GM23338 (cell line): ENCODE results near the gene DACH1. TPM values are rescaled to one million over a fixed set of nuclear protein-coding genes. Genes with fewer than 3 reads are reported as not detected.

Experiments
- ATAC-seq: fragments of 200-7000 bp; cut with Tn5 transposase; 3 replicates; pipeline ENCODE4 v1.9.1; 2020
- DNase-seq: peaks from one replicate; pipeline ENCODE4 v3.0.0-alpha.2; 2015; ENCODE audit warnings: low spot score
- H2AFZ ChIP-seq: fragments of 200-600 bp; sonication (generic); 2 replicates; pipeline ENCODE4 v1.8.0; 2016; ENCODE audit warnings: antibody characterized with exemption, mild to moderate bottlenecking, moderate library complexity
- H3F3A ChIP-seq: fragments of 200-600 bp; sonication (generic); replicated peaks from 2 replicates; pipeline ENCODE4 v1.8.0; 2017; ENCODE audit warnings: antibody characterized with exemption, mixed run types, low read depth
- H3K27ac ChIP-seq: fragments of 200-600 bp; sonication (generic); 2 replicates; pipeline ENCODE4 v1.6.1; 2016; ENCODE audit warnings: low read depth
- H3K27me3 ChIP-seq: fragments of 200-600 bp; sonication (generic); 2 replicates; pipeline ENCODE4 v1.8.0; 2016; ENCODE audit warnings: mild to moderate bottlenecking, mixed run types, moderate library complexity; ENCODE audit not compliant: insufficient read depth
- H3K36me3 ChIP-seq: fragments of 200-600 bp; sonication (generic); 2 replicates; pipeline ENCODE4 v1.8.0; 2016; ENCODE audit warnings: mild to moderate bottlenecking; ENCODE audit not compliant: insufficient read depth
- H3K4me1 ChIP-seq: fragments of 200-600 bp; sonication (generic); 2 replicates; pipeline ENCODE4 v1.8.0; 2016; ENCODE audit warnings: mild to moderate bottlenecking, moderate library complexity; ENCODE audit not compliant: insufficient read depth
- H3K4me2 ChIP-seq: fragments of 200-600 bp; sonication (generic); 2 replicates; pipeline ENCODE4 v1.7.1; 2017; ENCODE audit warnings: mixed run types
- H3K4me3 ChIP-seq: fragments of 200-600 bp; sonication (generic); 2 replicates; pipeline ENCODE4 v1.6.1; 2016; ENCODE audit warnings: mixed run types
- H3K79me2 ChIP-seq: fragments of 200-600 bp; sonication (generic); replicated peaks from 2 replicates; pipeline ENCODE4 v1.8.0; 2017; ENCODE audit warnings: mild to moderate bottlenecking; ENCODE audit not compliant: insufficient read depth
- H3K9me2 ChIP-seq: fragments of 200-600 bp; sonication (generic); 2 replicates; pipeline ENCODE4 v1.8.0; 2017; ENCODE audit not compliant: insufficient read depth
- H4K20me1 ChIP-seq: fragments of 200-600 bp; sonication (generic); replicated peaks from 2 replicates; pipeline ENCODE4 v1.8.0; 2017; ENCODE audit warnings: mild to moderate bottlenecking; ENCODE audit not compliant: insufficient read depth
- H3K27ac Mint-ChIP-seq: 2 replicates; pipeline ENCODE4 v1.8.0; 2020; ENCODE audit warnings: inconsistent platforms, mild to moderate bottlenecking, moderate library complexity, mixed read lengths
- H3K27me3 Mint-ChIP-seq: 3 replicates; pipeline ENCODE4 v1.8.0; 2022; ENCODE audit warnings: low read depth, mild to moderate bottlenecking, moderate library complexity, mixed read lengths, inconsistent platforms; ENCODE audit not compliant: insufficient read depth, poor library complexity
- H3K36me3 Mint-ChIP-seq: 3 replicates; pipeline ENCODE4 v1.8.0; 2021; ENCODE audit warnings: low read depth, mild to moderate bottlenecking, inconsistent platforms, moderate library complexity, mixed read lengths
- H3K4me1 Mint-ChIP-seq: 3 replicates; pipeline ENCODE4 v1.8.0; 2020; ENCODE audit warnings: mild to moderate bottlenecking, inconsistent platforms, mixed read lengths
- H3K4me3 Mint-ChIP-seq: 3 replicates; pipeline ENCODE4 v1.8.0; 2021; ENCODE audit warnings: moderate library complexity, mild to moderate bottlenecking, inconsistent platforms, mixed read lengths
- H3K9me3 Mint-ChIP-seq: 3 replicates; pipeline ENCODE4 v1.8.0; 2020; ENCODE audit warnings: moderate library complexity, mild to moderate bottlenecking, inconsistent platforms, mixed read lengths
- CREB1 ChIP-seq: fragments of 250-450 bp; sonication (Bioruptor Pico); IDR thresholded peaks from 2 replicates; pipeline ENCODE4 v1.5.0; 2020; ENCODE audit warnings: low read depth, mild to moderate bottlenecking, moderate library complexity
- CTCF ChIP-seq, 2 experiments: fragments of 200-600 bp in 1 of 2; sonication (generic) in 1 of 2; conservative IDR thresholded peaks; 2 replicates each; pipeline versions ENCODE4 v1.5.1 to v1.6.1; 2016 to 2017; ENCODE audit warnings: antibody characterized with exemption in 2 of 2, low read depth in 2 of 2, mild to moderate bottlenecking in 2 of 2, moderate library complexity in 1 of 2
- EZH2 ChIP-seq: fragments of 200-600 bp; sonication (generic); IDR thresholded peaks from one replicate; pipeline ENCODE4 v1.8.0; 2017; ENCODE audit warnings: antibody characterized with exemption, mild to moderate bottlenecking, low read depth; ENCODE audit not compliant: unreplicated experiment
- EZH2phosphoT487 ChIP-seq: fragments of 200-600 bp; sonication (generic); IDR thresholded peaks from one replicate; pipeline ENCODE4 v1.8.1; 2018; ENCODE audit warnings: antibody characterized with exemption; ENCODE audit not compliant: unreplicated experiment
- JUNB ChIP-seq: IDR thresholded peaks from one replicate; pipeline ENCODE4 v1.6.1; 2016; ENCODE audit warnings: antibody characterized with exemption; ENCODE audit not compliant: unreplicated experiment
- ZNF331 ChIP-seq: fragments of 250-450 bp; sonication (Bioruptor Pico); IDR thresholded peaks from 2 replicates; pipeline ENCODE4 v1.5.0; 2020; ENCODE audit warnings: low read depth, mild to moderate bottlenecking, moderate library complexity
- polyA plus RNA-seq: library from polyadenylated mRNA; unstranded; fragments of >200 nt; fragmentation: Nextera tagmentation; extraction: Ambion mirVana; gene quantifications from 2 replicates; pipeline ENCODE4 v1.2.1, GENCODE V29; 2016
- total RNA-seq: library from RNA; depleted of rRNA; stranded (reverse); fragments of >200 nt; shearing (Covaris generic); gene quantifications from 2 replicates; pipeline ENCODE4 v1.2.3, GENCODE V29; 2014

DACH1 gene
- total and polyA plus RNA-seq, 2 experiments from 2014 or later = 0.45 to 0.57 TPM

- ATAC-seq (peak; percentile 10), DNase-seq (peak; percentile 14)
- H3K4me3 ChIP-seq = peak overlapping the region; percentile 72
- H3K4me1 ChIP-seq = peaks cover 38% of the 10 kb centered on the region
- H3F3A ChIP-seq = peaks cover 5% of the 10 kb centered on the region; the same call in 1 of the 2 replicates
- H3K27ac Mint-ChIP-seq = no peak overlapping the region
- H3K9me2 ChIP-seq = no peaks in the 10 kb centered on the region
- H3K36me3 ChIP-seq = no peaks in the 10 kb centered on the region
- peaks cover 60% of the 10 kb centered on the region for H3K27me3 Mint-ChIP-seq
- TF ChIP-seq CTCF (conservative IDR thresholded peaks at IDR 0.05; ENCODE audit: low read depth in 2 of 2) = no peak
- TF ChIP-seq EZH2 = peak; percentile 24
- no peak for TF ChIP-seq CREB1 (CRISPR knock-in tag)
- no peak for TF ChIP-seq JUNB
- TF ChIP-seq EZH2phosphoT487 = no peak
- H3K36me3 Mint-ChIP-seq = no peaks in the 10 kb centered on the region
- peaks cover 27% of the 10 kb centered on the region for H3K4me1 Mint-ChIP-seq
- no peak overlapping the region for H3K27ac ChIP-seq
- H4K20me1 ChIP-seq = no peaks in the 10 kb centered on the region
- H3K79me2 ChIP-seq = no peaks in the 10 kb centered on the region
- peak overlapping the region; percentile 86 for H3K4me2 ChIP-seq
- H2AFZ ChIP-seq = peak overlapping the region; percentile 78
- peaks cover 93% of the 10 kb centered on the region for H3K27me3 ChIP-seq
- H3K4me3 Mint-ChIP-seq = peak overlapping the region; percentile 96
- H3K9me3 Mint-ChIP-seq = 0 out of 3 replicates have a peak, but pooled peaks cover 2% of the 10 kb centered on the region
Observed at GRCh38 chr13:71865874-71866334, 1.1 kb downstream of the DACH1 start.

DNA sequence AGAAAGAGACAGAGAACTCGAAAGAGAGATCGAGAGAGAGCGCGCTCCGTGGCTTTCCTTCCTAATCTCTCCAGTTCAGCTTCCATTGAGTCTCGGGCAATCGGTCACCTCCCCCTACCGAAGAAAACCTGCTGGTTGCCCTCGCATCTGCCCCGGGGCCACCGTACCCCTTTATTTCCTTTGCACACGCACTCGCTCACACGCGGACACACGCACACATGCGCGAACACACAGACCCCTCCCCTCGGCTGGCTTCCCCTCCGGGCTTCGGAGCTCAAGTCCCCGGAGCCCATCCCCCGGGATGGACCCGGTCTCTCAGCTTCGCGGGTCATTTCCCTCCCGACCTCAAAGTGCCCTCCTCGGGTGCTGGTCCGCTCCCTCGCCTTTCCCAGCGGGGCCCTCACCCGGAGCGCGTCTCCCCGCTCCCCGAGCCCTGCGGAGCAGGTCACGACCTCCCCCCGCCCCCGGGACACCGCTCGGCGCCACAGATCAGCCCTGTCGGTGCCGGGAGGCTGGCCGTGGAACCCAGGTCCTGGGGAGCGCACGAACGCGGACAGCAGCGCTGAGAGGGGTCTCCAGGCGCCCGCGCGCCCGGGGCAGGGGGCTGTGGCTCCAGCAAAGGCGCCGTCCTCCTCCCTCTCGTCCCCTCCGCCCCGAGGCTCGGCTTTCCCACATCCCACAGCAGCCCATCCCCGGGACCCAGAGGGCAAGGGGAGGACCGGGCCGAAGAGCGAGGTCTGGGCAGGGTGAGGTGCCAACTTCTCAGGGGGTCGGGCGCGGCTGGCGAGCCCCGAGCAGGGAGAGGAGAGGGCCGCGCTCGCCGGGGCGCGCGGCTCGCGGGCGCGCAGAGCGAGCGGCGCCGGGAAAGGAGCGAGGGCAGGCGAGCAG is 1.8 kb downstream of the DACH1 start:
- TF ChIP-seq ZNF331 (no peak), EZH2 (peak; percentile 67), EZH2phosphoT487 (peak; percentile 36)
- Histone ChIP-seq H3K36me3 (no peaks in the 10 kb centered on the region), H3K27ac (no peak overlapping the region), H2AFZ (peak overlapping the region; percentile 78), H3F3A (peaks cover 5% of the 10 kb centered on the region; the same call in 1 of the 2 replicates), H3K4me3 (peak overlapping the region; percentile 72), H3K4me1 (peaks cover 31% of the 10 kb centered on the region), H3K79me2 (no peaks in the 10 kb centered on the region), H4K20me1 (no peaks in the 10 kb centered on the region), H3K9me2 (no peaks in the 10 kb centered on the region), H3K4me2 (peak overlapping the region; percentile 86), H3K27me3 (peaks cover 87% of the 10 kb centered on the region)
- H3K27me3 Mint-ChIP-seq = peaks cover 60% of the 10 kb centered on the region
- H3K27ac Mint-ChIP-seq = no peak overlapping the region
- DNase-seq (peak; percentile 62), ATAC-seq (peak; percentile 53)
- H3K9me3 Mint-ChIP-seq = 0 out of 3 replicates have a peak, but pooled peaks cover 2% of the 10 kb centered on the region
- H3K36me3 Mint-ChIP-seq = no peaks in the 10 kb centered on the region
- peaks cover 23% of the 10 kb centered on the region for H3K4me1 Mint-ChIP-seq
- peak overlapping the region; percentile 96 for H3K4me3 Mint-ChIP-seq
